ENCODE measurements around the gene ARID3A.

Gene ARID3A

GRCh38 chr19:991174-991931, 65.5 kb downstream of the ARID3A start:
- DNase-seq (ENCODE audit: low spot score): no peak

- no peak for DNase-seq (ENCODE audit: low spot score)
Measured at GRCh38 chr19:991932-992669, 66.3 kb downstream of the ARID3A start.

- DNase-seq (ENCODE audit: low spot score): no peak
Measured at GRCh38 chr19:992670-993055, 66.8 kb downstream of the ARID3A start.

- DNase-seq (ENCODE audit: low spot score): no peak
Measured at GRCh38 chr19:993361-993830, 67.6 kb downstream of the ARID3A start.

GRCh38 chr19:993831-994393, 68.1 kb downstream of the ARID3A start:
- no peak for DNase-seq (ENCODE audit: low spot score)

GRCh38 chr19:994516-994915, 68.7 kb downstream of the ARID3A start:
- DNase-seq (ENCODE audit: low spot score): no peak

GRCh38 chr19:995051-995827, 69.4 kb downstream of the ARID3A start:
- DNase-seq (ENCODE audit: low spot score): no peak

GRCh38 chr19:996051-996838, 70.4 kb downstream of the ARID3A start:
- no peak for DNase-seq (ENCODE audit: low spot score)

- DNase-seq (ENCODE audit: low spot score): no peak
Measured at GRCh38 chr19:998064-998463, 72.2 kb downstream of the ARID3A start.

- DNase-seq (ENCODE audit: low spot score): no peak
Measured at GRCh38 chr19:999379-999719, 73.5 kb downstream of the ARID3A start.

- no peak for DNase-seq (ENCODE audit: low spot score)
Measured at GRCh38 chr19:1000095-1000494, 74.3 kb downstream of the ARID3A start, which contains the start of gene GRIN3B. TSS of gene GRIN3B (plus strand) at chr19:1000419. CDS start at chr19:1000438, 19 bp downstream.

GRCh38 chr19:1000591-1001537, 75.0 kb downstream of the ARID3A start:
- DNase-seq (ENCODE audit: low spot score): no peak

GRCh38 chr19:1001538-1002166, 75.8 kb downstream of the ARID3A start:
- no peak for DNase-seq (ENCODE audit: low spot score)

- no peak for DNase-seq (ENCODE audit: low spot score)
Measured at GRCh38 chr19:1002600-1002999, 76.8 kb downstream of the ARID3A start.

- DNase-seq (ENCODE audit: low spot score): no peak
Measured at GRCh38 chr19:1003283-1003682, 77.4 kb downstream of the ARID3A start.

GRCh38 chr19:1004204-1004802, 78.5 kb downstream of the ARID3A start:
- DNase-seq (ENCODE audit: low spot score): no peak

- DNase-seq (ENCODE audit: low spot score): no peak
Measured at GRCh38 chr19:1004803-1005664, 79.2 kb downstream of the ARID3A start.

GRCh38 chr19:1006711-1007398, 81.0 kb downstream of the ARID3A start:
- no peak for DNase-seq (ENCODE audit: low spot score)

All from pons (tissue), 1 donor.